ENCODE data around the gene SH3PXD2A. TPM values are rescaled to one million over a fixed set of nuclear protein-coding genes. Genes with fewer than 3 reads are reported as not detected.

The SH3PXD2A gene
- total and polyA plus RNA-seq, 12 donors, result 5.7 to 34.5 (median 19.2) TPM

DNA sequence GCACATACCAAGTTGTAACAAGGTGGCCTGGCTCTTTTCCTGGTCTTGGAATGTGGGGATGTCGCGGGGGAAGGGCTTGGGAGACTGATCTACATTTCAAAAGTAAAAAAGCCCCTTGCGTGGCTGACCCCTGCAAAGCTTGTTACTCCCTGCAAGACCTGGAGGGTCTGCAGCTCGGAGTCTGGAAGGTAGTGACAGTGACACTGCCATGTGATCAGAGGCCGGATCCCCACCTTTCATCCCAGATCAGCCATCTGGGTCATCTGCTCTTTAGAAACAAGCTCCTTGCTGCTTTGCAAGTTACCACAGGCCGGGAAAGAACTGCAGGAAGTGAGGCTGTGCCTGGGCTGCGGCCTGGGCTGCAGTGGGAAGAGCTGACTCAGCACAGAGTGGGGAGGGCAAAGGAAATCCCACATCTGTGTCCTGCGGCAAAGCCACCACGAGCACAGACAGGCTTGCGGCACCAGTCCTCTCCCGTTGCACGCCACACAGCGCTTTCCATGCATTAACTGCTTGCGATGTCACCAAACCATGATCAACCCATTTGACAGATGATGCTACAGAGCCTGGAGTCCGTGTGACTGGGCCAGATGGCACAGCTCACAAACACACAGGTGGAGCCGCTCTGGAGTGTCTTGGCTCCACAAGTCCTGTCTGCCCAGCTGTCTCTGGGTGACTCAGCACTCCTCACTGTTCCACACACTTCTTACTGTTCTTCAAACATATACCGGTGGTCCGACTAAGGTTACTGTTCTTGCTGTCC is 97.7 kb downstream of the SH3PXD2A start:
- H3K4me3 ChIP-seq, result no peak overlapping the region
- 67 to 68% (median 67%) methylated on average over 9 to 18 of the region's 18 CpGs for WGBS, 4 donors
- intact Hi-C loops (cut with DNase I), result no loop called here
- H3K27me3 ChIP-seq, result no peaks in the 10 kb centered on the region
- peak; percentile 47 to 76 (median 64) for DNase-seq
- H3K36me3 ChIP-seq (replicated peaks in 1 of 2), result no peaks in the 10 kb centered on the region
- H3K9me3 ChIP-seq (replicated peaks in 1 of 3), result no peaks in the 10 kb centered on the region
- no peak for TF ChIP-seq POLR2A (IDR thresholded peaks at IDR 0.05)
- TF ChIP-seq, protein P1, sequence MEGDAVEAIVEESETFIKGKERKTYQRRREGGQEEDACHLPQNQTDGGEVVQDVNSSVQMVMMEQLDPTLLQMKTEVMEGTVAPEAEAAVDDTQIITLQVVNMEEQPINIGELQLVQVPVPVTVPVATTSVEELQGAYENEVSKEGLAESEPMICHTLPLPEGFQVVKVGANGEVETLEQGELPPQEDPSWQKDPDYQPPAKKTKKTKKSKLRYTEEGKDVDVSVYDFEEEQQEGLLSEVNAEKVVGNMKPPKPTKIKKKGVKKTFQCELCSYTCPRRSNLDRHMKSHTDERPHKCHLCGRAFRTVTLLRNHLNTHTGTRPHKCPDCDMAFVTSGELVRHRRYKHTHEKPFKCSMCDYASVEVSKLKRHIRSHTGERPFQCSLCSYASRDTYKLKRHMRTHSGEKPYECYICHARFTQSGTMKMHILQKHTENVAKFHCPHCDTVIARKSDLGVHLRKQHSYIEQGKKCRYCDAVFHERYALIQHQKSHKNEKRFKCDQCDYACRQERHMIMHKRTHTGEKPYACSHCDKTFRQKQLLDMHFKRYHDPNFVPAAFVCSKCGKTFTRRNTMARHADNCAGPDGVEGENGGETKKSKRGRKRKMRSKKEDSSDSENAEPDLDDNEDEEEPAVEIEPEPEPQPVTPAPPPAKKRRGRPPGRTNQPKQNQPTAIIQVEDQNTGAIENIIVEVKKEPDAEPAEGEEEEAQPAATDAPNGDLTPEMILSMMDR (IDR thresholded peaks at IDR 0.05), result no peak
- peaks cover 8 to 24% of the 10 kb centered on the region in 2 donors for H3K4me1 ChIP-seq (replicated peaks in 1 of 2)
- H3K27ac ChIP-seq, result peak overlapping the region in 3 of 5 donors; percentile 19 to 85 (median 74)

DNA sequence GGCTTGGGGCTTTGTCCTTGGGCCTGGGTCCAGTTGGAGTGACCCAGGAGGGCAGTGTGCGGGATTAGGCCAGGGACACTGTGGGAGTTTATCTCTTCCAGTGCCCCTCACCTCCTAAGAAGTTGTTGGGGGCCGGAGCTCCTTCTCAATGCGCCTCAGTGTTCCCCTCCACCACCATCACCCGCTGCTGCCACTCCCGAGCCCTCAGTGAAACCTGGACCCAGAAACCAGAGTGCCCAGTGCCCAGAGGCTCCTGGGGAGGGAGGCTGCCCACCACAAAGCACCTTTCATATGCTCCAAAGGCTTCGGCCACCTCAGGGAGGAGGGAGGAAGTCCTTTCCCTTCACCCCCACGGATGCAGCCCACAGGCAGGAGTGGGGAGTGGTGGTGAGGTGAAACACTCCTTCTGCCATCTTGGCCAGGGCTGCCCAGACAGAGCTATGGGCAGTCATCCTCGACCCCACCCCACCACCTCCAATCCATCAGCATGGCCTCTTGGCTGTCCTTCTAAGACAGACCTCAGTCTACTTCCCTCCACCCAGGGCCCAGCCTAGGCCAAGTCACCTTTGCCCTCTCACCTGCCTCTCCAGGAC is 99.0 kb downstream of the SH3PXD2A start:
- H3K36me3 ChIP-seq (replicated peaks in 1 of 2), result no peaks in the 10 kb centered on the region
- no peak for TF ChIP-seq POLR2A (IDR thresholded peaks at IDR 0.05)
- TF ChIP-seq, protein P1 (IDR thresholded peaks at IDR 0.05), result no peak
- H3K4me1 ChIP-seq (replicated peaks in 1 of 2), result peaks cover 8 to 24% of the 10 kb centered on the region in 2 donors
- peak overlapping the region in 1 of 5 donors; percentile 85 for H3K27ac ChIP-seq
- WGBS, 4 donors, result 84 to 94% (median 89%) methylated on average over 4 to 8 of the region's 8 CpGs
- intact Hi-C loops (cut with DNase I), result no loop called here
- no peak for DNase-seq
- no peak overlapping the region for H3K4me3 ChIP-seq
- no peaks in the 10 kb centered on the region for H3K27me3 ChIP-seq
- H3K9me3 ChIP-seq (replicated peaks in 1 of 3), result no peaks in the 10 kb centered on the region

DNA sequence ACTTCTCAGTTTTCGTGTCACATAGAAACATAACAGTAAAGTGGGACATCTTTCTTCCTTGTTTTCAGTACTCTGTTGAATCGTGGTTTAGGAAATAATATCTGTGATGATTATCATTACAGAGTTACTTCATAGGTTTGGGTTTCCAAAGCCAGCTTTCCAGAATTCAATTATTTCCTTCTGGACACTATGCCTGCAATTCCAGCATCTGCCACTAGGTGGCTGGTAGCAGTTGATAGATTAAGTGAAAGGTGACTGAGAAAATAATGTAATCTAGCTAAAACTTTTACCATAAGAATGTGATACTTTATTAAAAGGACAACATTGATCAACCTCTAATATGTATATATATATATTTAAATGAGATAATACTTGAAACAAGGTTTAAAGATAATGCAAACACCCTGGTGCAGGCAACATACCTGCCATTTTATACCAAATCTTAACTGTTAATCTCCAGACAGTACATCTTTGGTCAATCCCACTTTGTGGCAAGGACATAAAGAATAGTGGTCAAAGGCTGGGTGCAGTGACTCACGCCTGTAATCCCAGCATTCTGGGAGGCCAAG is 102.6 kb downstream of the SH3PXD2A start:
- Histone ChIP-seq H3K4me3 (no peak overlapping the region), H3K27me3 (no peaks in the 10 kb centered on the region), H3K4me1 (replicated peaks in 1 of 2) (peaks cover 0 to 8% of the 10 kb centered on the region in 2 donors), H3K27ac (no peak overlapping the region), H3K9me3 (replicated peaks in 1 of 3) (no peaks in the 10 kb centered on the region), H3K36me3 (replicated peaks in 1 of 2) (no peaks in the 10 kb centered on the region)
- DNase-seq, result no peak
- TF ChIP-seq, protein P1 (IDR thresholded peaks at IDR 0.05), result peak; percentile 20 to 59 (median 53)
- TF ChIP-seq POLR2A (IDR thresholded peaks at IDR 0.05), result no peak
- WGBS, 4 donors, result 70 to 80% (median 75%) methylated on average over 3 of the region's 3 CpGs
- intact Hi-C loops (cut with DNase I), result no loop called here

DNA sequence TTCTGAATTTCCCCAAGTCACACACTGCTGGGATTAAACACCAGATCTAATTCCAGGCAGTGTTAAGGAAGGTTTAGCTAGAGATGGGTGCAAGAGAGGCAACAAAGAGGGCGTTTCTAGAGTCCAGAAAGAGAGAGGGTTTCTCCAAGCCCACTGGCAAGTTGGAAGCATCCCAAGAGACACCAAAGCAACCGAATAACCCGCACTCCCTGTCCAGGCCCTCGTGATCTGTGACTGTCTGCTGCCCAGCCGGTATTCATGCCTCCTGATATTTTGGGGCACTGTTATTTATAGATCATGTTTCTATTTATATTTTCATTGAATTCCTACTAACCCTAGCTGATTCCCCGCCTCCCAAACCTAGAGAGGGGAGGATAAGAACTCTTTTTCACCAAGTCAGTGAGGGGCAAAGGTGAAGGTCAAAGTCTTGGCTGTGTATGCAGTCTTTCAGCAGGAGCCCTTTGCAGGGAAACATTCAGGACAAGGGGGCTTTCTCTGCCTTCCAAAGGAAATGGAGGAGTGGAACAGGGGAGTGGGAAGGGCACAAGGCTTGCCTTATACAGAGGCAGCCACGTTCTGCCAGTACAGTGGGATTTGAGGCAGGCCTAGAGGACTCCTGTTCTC is 103.6 kb downstream of the SH3PXD2A start:
- Histone ChIP-seq H3K36me3 (replicated peaks in 1 of 2) (no peaks in the 10 kb centered on the region), H3K27ac (no peak overlapping the region), H3K4me3 (no peak overlapping the region), H3K4me1 (replicated peaks in 1 of 2) (peaks cover 0 to under 1% of the 10 kb centered on the region in 2 donors), H3K9me3 (replicated peaks in 1 of 3) (no peaks in the 10 kb centered on the region), H3K27me3 (no peaks in the 10 kb centered on the region)
- WGBS, 4 donors, result 64 to 81% (median 79%) methylated on average over 7 of the region's 7 CpGs
- no peak for DNase-seq
- intact Hi-C loops (cut with DNase I), result no loop called here
- TF ChIP-seq, protein P1 (IDR thresholded peaks at IDR 0.05), result no peak
- no peak for TF ChIP-seq POLR2A (IDR thresholded peaks at IDR 0.05)

Data from adrenal gland (tissue), 12 donors.